Epithelial cell of proximal tubule (primary cell): ENCODE measurements around the gene SUCLG1. TPM values are rescaled to one million over a fixed set of nuclear protein-coding genes. Genes with fewer than 3 reads are reported as not detected.
A peak's percentile ranks its signal among the peaks of the same experiment; 100 is the strongest.

ENCODE experiments used
- DNase-seq: peaks from one replicate; pipeline ENCODE4 v3.0.0-alpha.2; 2011; ENCODE audit warnings: low read depth
- H3K4me3 ChIP-seq: 2 replicates; pipeline ENCODE4 v1.5.1; 2011; ENCODE audit warnings: low read depth, mild to moderate bottlenecking, low read length
- CTCF ChIP-seq: conservative IDR thresholded peaks from 2 replicates; pipeline ENCODE4 v1.5.1; 2012; ENCODE audit warnings: low read depth, mild to moderate bottlenecking, low read length
- total RNA-seq: library from RNA; depleted of rRNA; stranded (reverse); fragments of >200 nt; gene quantifications from 2 replicates; pipeline ENCODE4 v1.2.3, GENCODE V29; 2015

SUCLG1 gene
- total RNA-seq, 1 donor from 2014 or later = 52.6 TPM

- DNase-seq = no peak
- H3K4me3 ChIP-seq = no peak overlapping the region
- no peak for TF ChIP-seq CTCF
These were observed 17.6 kb downstream of the SUCLG1 start for GRCh38 chr2:84441505-84441904.

GRCh38 chr2:84441036-84441435 lies 18.0 kb downstream of the SUCLG1 start:
- TF ChIP-seq CTCF = no peak
- no peak overlapping the region for H3K4me3 ChIP-seq
- DNase-seq = no peak

- no peak for TF ChIP-seq CTCF
- H3K4me3 ChIP-seq = peak overlapping the region; percentile 3
- DNase-seq = no peak
These were observed 23.6 kb downstream of the SUCLG1 start for GRCh38 chr2:84435345-84436025.

GRCh38 chr2:84429328-84429727 lies 29.8 kb downstream of the SUCLG1 start:
- no peak for TF ChIP-seq CTCF
- no peak for DNase-seq
- H3K4me3 ChIP-seq = no peak overlapping the region

- H3K4me3 ChIP-seq = no peak overlapping the region
- TF ChIP-seq CTCF = no peak
- DNase-seq = peak; percentile 68
These were observed 31.6 kb downstream of the SUCLG1 start for GRCh38 chr2:84427235-84428138.

GRCh38 chr2:84425310-84425709 lies 33.8 kb downstream of the SUCLG1 start:
- DNase-seq = no peak
- H3K4me3 ChIP-seq = no peak overlapping the region
- no peak for TF ChIP-seq CTCF
